ENCODE measurements around the gene SIRT4. TPM values are rescaled to one million over a fixed set of nuclear protein-coding genes. Genes with fewer than 3 reads are reported as not detected.
A peak's percentile ranks its signal among the peaks of the same experiment; 100 is the strongest.

The SIRT4 gene
- total RNA-seq, 2 donors from 2014 or later, result 2.3 to 2.7 TPM

GRCh38 chr12:120265473-120266179 is 36.5 kb upstream of the SIRT4 start, which contains the start of gene PXN:
Gene PXN (minus strand): TSS chr12:120265730. CDS start chr12:120265629, 101 bp downstream.
- peak within 1 kb of the TSS; percentile 74 for H3K27ac Mint-ChIP-seq
- H3K9me3 ChIP-seq (ENCODE audit: control insufficient read depth, low read length), result no peaks in the 10 kb centered on the region
- H3K9me3 Mint-ChIP-seq, result no peaks in the 10 kb centered on the region
- H3K9ac ChIP-seq (ENCODE audit: extremely low read depth, low read length, poor library complexity, severe bottlenecking), result peak within 1 kb of the TSS; percentile 70
- TF ChIP-seq CTCF (conservative IDR thresholded peaks at IDR 0.05), result peak; percentile 90
- 3 to 14% methylated on average over 9 to 79 of the region's 81 CpGs for WGBS, 2 experiments (ENCODE audit: insufficient coverage in 1 of 2, insufficient read length in 1 of 2)
- H3K4me3 Mint-ChIP-seq, result peak within 1 kb of the TSS; percentile 85
- H3K27ac ChIP-seq (ENCODE audit: low read depth, low read length), result no peak within 1 kb of the TSS
- peaks cover 17% of the 10 kb centered on the region for H3K4me1 ChIP-seq (ENCODE audit: control insufficient read depth, insufficient read depth, low read length)
- no peaks in the 10 kb centered on the region for H3K27me3 ChIP-seq (ENCODE audit: control insufficient read depth, insufficient read depth, low read length, poor library complexity, severe bottlenecking)
- peak within 1 kb of the TSS; percentile 94 for H3K4me3 ChIP-seq (ENCODE audit: low read length)
- no peaks in the 10 kb centered on the region for H3K36me3 Mint-ChIP-seq (ENCODE audit: low read depth)
- H3K36me3 ChIP-seq (ENCODE audit: control insufficient read depth, insufficient read depth, low read length), result no peaks in the 10 kb centered on the region
- peaks cover 25% of the 10 kb centered on the region for H3K4me1 Mint-ChIP-seq
- DNase-seq, result peak; percentile 98
- H3K27me3 Mint-ChIP-seq (ENCODE audit: insufficient read depth), result no peaks in the 10 kb centered on the region

GRCh38 chr12:120266180-120266870 is 35.8 kb upstream of the SIRT4 start:
- peak overlapping the region; percentile 85 for H3K4me3 Mint-ChIP-seq
- Histone ChIP-seq H3K4me1 (ENCODE audit: control insufficient read depth, insufficient read depth, low read length) (peaks cover 17% of the 10 kb centered on the region), H3K9ac (ENCODE audit: extremely low read depth, low read length, poor library complexity, severe bottlenecking) (no peak overlapping the region), H3K27ac (ENCODE audit: low read depth, low read length) (no peak overlapping the region), H3K27me3 (ENCODE audit: control insufficient read depth, insufficient read depth, low read length, poor library complexity, severe bottlenecking) (no peaks in the 10 kb centered on the region), H3K36me3 (ENCODE audit: control insufficient read depth, insufficient read depth, low read length) (no peaks in the 10 kb centered on the region), H3K4me3 (ENCODE audit: low read length) (no peak overlapping the region), H3K9me3 (ENCODE audit: control insufficient read depth, low read length) (no peaks in the 10 kb centered on the region)
- peaks cover 25% of the 10 kb centered on the region for H3K4me1 Mint-ChIP-seq
- H3K36me3 Mint-ChIP-seq (ENCODE audit: low read depth), result no peaks in the 10 kb centered on the region
- H3K27ac Mint-ChIP-seq, result no peak overlapping the region
- WGBS, 2 experiments (ENCODE audit: insufficient coverage in 1 of 2, insufficient read length in 1 of 2), result 79 to 86% methylated on average over 4 to 7 of the region's 8 CpGs
- no peaks in the 10 kb centered on the region for H3K27me3 Mint-ChIP-seq (ENCODE audit: insufficient read depth)
- no peaks in the 10 kb centered on the region for H3K9me3 Mint-ChIP-seq
- no peak for TF ChIP-seq CTCF (conservative IDR thresholded peaks at IDR 0.05)
- DNase-seq, result no peak

- TF ChIP-seq CTCF (conservative IDR thresholded peaks at IDR 0.05), result no peak
- 83 to 84% methylated on average over 4 of the region's 4 CpGs for WGBS, 2 experiments (ENCODE audit: insufficient coverage in 1 of 2, insufficient read length in 1 of 2)
- Mint-ChIP-seq H3K36me3 (ENCODE audit: low read depth) (no peaks in the 10 kb centered on the region), H3K4me1 (peaks cover 21% of the 10 kb centered on the region), H3K4me3 (no peak overlapping the region), H3K27ac (peak overlapping the region; percentile 35), H3K27me3 (ENCODE audit: insufficient read depth) (no peaks in the 10 kb centered on the region), H3K9me3 (no peaks in the 10 kb centered on the region)
- Histone ChIP-seq H3K9me3 (ENCODE audit: control insufficient read depth, low read length) (no peaks in the 10 kb centered on the region), H3K9ac (ENCODE audit: extremely low read depth, low read length, poor library complexity, severe bottlenecking) (no peak overlapping the region), H3K4me3 (ENCODE audit: low read length) (no peak overlapping the region), H3K27ac (ENCODE audit: low read depth, low read length) (no peak overlapping the region), H3K27me3 (ENCODE audit: control insufficient read depth, insufficient read depth, low read length, poor library complexity, severe bottlenecking) (no peaks in the 10 kb centered on the region), H3K36me3 (ENCODE audit: control insufficient read depth, insufficient read depth, low read length) (no peaks in the 10 kb centered on the region), H3K4me1 (ENCODE audit: control insufficient read depth, insufficient read depth, low read length) (peaks cover 12% of the 10 kb centered on the region)
- no peak for DNase-seq
Observed at GRCh38 chr12:120267736-120268135, 34.4 kb upstream of the SIRT4 start.

All from endodermal cell (in vitro differentiated cells).